Stimulated activated CD4-positive, alpha-beta T cell treated with anti-CD3 and anti-CD28 coated beads, Interleukin-2, amount 100 ng/mL, for 24 hours (primary cell): ENCODE results near the gene TAGLN2.
A peak's percentile ranks its signal among the peaks of the same experiment; 100 is the strongest.

Experiments
- DNase-seq, 2 donors: peaks; one replicate each; pipeline ENCODE4 v3.0.0-alpha.2; 2020

TAGLN2 gene

DNA sequence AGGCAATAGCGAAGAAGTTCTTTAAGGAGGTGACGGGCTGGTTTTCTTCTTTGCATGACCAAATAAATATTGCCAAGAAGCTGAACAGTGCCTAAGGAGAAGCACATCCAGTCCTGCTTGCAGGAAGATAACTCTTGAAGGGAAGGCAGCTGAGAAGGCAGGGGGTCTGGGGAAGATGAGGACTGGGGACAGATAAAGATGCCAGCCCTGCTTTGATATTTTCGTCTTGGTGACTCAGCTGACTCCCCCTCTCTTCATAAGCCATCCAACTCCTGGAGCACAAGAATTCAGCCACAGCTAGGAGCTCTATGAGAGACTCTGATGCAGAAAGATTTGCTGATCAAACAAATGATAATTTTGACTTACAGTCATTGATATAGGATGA lies 28.8 kb downstream of the TAGLN2 start:
- DNase-seq = no peak

DNA sequence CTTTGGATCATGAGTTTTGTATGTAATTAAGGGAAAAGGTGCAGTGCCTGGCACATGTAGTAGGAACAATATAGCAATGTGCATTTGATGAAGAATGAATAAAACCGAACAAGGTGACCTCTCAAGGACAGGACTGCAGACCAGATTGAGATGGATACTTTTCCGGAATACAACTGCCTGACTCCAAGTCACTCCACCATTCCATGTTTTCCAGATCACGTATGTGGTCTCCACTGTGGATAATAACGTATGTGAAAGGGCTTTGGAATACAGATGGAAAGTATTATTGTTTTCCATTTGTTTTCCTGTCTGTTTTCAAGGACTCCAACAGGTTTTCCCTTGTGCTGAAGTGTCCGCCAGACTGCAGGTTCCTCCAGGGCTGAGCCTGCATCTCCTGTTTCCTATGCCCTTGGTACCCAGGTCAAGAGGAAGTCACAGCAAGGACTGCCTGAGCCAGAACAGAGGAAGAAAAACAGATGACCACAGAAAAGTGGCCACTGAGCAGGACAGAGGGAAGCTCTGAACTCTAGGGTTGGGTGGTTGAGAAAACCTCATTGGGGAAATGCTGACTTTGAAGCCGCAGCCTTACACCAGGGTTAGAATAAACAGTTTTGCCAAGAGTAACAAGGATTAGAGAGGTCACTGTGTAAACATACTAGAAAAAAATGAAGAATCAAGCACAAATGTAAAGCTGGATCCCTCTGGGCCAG lies 29.3 kb downstream of the TAGLN2 start:
- no peak for DNase-seq

DNA sequence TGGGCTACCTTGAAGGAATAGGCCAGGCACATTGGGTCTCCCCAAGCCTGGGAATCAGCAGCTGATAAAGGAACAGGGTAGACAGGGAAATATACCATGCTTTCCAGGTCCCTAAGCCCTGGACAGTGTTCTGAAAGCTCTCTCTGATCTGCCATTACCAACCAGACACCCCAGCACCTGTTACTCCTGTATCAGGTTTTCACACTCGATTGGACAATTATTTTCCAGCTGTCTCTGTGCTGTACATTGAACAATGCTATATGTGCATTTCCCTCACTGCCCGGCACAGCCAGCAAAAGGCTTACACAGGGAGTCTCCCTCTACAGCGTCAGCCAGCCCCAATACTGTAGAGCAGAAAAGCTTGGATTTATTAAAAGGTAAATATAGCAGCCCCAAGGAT lies 30.0 kb downstream of the TAGLN2 start:
- DNase-seq = no peak

DNA sequence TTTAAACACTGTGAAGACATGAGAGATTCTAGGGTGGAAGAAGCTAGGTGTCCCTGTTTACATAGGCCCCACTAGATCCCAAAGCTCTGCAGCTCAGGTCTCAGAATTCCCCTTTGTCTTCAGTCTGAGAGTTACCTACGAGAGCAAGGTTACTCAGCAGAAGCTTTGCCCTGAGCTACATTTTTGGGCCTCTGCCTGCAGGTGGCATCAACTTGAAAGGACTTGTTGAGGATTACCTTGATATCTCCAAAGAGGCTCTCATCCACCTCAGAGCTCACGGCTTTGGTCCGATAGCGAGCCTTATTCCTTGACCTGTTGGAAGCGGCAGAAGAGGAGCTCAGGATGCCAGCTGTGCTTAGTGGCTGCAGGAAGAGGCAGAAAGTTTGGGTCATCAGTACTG lies 32.4 kb downstream of the TAGLN2 start:
- no peak for DNase-seq

DNA sequence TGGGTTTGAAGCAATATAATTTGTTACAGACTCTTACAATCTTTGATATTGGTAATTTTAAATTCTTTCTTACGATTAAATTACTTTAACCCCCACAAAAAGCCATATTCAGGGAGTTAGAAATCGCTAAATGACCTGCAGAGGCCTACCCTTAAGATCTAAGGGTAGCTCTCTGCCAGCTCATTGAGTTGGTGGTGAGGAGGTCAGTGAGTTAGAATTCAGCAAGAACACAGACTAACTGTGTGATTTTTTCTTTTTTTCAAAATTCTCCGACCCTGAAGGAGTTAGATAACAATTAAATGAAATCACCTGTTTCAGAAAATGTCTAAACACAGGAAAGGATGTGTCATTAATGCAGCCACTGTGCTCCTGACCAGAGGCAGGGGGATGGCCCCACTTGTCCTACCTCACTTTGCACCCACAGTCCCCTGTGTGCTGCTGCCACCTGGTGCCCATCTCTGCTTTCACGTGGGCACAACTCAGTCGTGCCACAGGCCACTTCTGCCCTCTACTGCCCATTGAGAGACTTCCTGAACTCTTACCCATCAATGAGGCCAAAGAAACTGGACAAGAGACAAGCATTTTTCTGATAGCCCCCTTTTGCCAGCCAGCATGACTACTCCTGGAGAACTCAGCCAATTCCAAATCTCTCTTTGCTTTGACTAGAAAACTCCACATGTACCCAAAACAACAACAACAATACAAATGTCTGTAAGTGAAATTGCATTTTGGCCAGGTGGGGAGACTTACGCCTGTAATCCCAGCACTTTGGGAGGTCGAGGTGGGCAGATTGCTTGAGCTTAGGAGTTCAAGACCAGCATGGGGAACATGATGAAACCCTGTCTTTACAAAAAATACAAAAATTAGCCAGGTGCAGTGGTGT lies 33.8 kb downstream of the TAGLN2 start:
- peak; percentile 78 to 79 for DNase-seq

DNA sequence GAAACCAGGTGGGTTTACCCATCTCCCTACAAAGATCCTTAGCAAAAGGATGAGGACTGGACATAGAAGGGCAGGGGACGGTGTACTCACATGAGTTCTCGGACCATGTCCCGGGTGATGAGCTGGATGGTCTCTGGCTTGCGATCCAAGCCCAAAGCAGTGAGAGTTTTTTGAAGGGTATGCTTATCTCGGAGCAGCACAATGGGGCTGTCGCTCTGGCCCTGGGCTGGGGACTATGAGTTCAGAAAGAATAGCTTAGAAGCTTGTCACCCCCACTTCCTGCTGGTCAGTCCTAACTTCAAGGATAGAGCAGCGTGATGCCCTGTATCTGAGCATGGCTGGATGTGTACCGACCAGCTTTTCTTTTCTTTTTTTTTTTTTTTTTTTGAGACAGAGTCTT lies 34.9 kb downstream of the TAGLN2 start:
- no peak for DNase-seq

DNA sequence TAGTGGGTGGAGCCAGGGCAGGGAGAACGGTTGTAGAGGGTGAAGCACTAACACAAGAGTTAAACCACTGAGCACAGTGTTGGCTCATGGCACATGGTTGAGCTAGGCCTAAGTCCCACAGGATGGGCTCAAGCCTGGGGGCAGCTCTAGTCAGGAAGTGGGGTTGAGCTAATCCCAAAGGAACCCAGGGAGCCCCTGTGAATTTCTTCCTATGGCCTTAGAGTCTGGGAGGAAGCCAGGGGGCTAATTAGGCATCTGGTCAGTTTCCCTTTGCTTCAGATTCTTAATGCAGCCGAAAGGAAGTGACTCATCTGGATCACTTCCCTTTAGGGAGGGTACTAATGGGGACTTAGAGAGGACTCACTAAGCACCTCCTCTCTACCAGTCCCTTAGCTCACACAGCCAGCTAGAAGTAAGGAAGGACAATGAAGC lies 35.5 kb downstream of the TAGLN2 start:
- no peak for DNase-seq

DNA sequence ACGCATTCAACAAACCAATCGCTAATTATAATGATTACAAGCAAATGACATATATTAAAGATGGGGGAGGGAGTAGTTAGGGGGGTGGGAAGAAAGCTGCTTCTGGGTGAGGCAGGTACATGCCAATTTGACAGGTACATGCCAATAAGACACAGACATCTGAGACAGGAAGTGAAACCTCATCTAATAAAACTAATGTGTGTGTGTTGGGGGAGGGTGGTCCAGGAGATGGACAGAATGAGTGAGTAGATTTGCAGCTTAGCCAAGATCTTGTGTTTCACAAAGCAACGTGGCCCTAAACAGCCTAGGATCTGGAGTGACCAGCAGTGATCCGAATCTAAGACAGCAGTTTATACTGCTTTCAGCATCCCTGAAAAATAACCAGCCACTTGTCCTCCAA lies 36.1 kb downstream of the TAGLN2 start:
- DNase-seq = no peak

DNA sequence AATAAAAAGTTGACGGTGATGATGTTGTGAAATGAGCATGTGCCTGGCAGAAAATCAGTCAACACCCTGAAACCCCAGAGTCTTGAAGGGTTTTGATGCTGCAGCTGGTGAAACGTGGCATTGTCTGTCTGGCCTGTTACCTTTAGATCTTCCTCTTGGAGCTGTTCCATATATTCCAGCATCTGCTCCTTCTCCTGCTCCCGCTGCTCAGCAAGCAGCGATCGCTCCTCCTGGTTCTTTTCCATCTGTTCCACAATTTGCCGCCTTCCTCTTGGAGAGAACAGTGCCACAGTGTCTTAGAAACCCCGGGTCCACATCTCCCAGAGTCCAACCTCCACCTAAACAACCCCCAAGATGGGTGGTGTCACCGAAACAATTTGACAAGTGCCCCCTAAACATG lies 41.0 kb downstream of the TAGLN2 start:
- DNase-seq = no peak

DNA sequence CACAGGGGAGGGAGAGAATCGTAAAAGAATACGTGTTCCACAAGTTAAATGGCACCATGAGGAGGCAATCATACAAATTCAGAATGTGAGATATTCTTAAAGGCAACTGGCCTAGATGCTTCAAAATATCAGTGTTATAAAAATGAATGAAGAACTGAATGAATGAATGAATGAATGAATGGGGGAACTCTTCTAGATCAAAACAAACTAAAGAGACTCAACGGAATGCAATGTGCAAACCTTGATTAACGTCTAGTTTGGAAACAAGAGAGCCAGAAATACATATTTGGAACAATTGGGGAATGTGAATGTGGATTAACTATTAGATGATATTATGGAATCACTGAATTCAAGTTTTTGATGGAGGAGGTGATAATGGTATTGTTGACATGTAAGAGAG lies 42.2 kb downstream of the TAGLN2 start:
- no peak for DNase-seq

DNA sequence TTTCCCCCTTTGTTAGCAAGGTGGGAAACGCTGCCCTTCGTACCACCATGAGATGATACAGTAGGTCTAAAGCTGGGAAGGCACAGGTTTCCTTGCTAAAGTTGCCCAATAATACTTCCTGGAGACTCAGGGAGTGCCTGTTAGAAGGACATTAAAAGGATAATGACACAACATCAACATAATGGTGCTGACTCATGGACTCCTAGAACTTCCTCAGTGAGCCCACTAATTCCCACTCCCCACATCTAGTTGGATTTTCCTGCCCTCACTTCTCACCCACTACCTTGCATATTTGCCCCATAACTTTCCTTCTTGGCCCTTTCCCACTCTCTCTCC lies 42.8 kb downstream of the TAGLN2 start:
- DNase-seq = no peak

DNA sequence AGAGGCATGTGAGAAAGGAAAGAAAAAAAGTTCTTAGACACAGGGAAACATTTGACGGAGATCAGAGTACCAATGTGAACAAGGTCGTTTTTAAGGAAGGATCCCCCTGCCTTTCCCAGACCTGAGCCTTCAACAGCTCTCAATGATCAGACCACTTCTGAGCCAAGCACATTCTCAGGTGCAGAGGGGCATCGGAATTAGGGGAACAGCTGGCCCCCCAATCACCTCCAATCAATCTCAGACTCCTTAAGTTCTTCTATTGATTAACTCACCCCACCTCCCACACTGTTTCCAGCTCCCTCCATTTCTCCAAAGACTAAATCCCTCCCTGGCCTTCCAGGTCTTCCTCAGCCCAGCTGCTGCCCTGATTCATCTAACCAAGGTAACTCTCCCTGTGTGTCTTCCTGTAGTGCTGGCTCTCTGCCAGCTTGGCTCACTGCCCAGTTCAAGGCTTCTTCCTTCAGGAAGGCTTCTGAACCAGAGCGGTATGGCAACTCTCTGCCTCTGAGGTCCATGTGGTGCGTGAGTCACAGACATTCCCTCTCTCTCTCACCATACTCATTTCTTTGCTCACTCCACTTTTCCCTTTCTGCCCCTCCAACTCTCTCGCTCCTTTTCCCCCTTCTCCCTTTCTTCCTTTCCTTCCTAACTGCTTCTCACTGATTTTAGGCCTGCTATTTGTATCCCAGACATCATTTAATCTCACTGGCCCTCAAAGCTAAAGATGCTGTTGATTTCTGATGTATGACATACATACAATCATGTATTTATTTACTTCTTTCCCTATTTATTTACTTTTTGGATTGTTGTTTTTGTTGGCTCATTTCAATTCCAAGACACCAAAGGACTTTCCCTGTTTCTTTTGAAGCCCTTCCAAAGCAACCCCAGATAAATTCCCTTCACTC lies 43.4 kb downstream of the TAGLN2 start:
- peak; percentile 33 to 34 for DNase-seq

DNA sequence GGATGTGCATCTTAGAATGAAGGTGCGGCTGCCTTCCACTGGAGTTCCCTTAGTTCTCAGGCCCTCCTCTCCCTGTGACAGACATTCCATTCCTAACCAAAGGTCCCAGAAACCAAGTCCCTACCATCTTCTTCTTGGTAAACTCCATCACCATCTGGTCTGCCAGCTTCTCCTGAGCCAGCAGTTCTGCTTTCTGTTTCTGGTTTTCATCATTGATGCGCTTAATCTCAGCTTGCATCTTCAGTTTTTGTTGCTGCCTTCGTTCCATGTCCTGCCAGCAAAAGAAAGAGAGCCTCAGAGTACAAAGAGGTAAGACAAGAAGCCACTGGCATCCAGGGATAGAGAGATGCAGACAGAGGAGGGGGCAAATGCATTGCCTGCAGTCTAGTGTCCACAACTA lies 44.9 kb downstream of the TAGLN2 start:
- DNase-seq = no peak

DNA sequence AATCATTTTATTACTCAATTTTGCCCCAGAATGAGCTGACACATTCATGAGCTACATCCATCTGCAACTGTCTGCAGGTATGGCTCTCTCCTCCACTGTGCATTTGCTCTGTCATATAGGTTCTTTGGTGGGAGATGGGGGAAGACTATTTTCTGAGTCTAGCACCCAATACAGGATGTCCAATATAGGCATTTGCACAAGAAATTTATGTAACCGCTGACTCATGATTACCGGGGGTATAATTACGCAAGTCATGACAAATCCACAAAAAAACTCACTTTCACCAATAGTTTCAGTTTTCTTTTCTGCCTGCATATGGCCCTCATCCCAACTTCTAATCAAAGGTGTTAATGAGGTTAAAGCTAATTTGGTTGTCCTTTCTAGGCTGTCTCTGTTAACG lies 45.3 kb downstream of the TAGLN2 start:
- no peak for DNase-seq

DNA sequence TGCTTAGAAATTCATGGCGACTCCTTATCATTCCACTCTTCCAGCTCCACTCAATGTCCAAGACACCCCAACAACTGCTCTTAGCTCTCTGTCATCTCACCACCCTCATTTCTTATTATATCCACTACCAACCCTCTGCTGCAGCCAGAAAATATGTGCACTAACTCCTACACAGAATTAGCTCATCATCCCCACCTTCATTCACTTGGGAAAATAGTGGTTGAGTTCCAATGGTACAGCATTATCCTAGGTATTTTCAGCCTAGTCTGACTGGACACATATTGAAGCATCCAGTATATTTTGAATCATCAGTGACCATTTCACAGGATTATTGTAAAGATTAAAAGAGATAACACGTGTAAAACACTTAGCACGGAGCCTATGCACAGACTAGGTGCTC lies 46.2 kb downstream of the TAGLN2 start:
- DNase-seq = no peak

DNA sequence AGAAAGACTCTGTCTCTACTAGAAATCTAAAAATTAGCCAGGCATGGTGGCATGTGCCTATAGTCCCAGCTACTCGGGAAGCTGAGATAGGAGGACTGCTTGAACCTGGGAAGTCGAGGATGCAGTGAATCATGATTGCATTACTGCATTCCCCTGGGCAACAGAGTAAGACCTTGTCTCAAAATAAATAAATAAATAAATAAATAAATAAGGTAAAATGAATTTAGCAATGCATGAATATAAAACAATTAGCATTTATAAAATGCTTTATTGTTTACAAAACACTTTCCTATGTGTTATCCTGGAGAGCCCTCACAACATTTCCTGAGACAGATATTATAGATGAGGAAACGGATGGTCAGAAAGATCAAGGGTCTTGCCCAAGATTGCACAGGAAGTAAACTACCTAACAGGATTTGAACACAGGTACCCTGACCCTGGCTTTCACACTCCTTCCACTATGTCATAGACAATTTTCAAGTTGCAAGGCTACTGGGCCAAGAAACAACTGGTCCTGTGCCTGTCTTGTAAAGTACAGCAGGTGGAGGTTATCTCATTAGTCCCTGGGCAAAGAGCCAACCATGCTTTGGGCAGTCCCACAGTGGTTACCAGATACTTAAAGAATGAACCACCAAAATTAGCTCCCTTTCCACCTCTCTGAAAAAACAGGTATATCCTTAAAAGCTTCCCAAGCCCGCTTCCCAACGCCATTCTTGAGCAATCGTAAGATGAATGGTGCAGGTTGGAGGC lies 47.4 kb downstream of the TAGLN2 start:
- no peak for DNase-seq

DNA sequence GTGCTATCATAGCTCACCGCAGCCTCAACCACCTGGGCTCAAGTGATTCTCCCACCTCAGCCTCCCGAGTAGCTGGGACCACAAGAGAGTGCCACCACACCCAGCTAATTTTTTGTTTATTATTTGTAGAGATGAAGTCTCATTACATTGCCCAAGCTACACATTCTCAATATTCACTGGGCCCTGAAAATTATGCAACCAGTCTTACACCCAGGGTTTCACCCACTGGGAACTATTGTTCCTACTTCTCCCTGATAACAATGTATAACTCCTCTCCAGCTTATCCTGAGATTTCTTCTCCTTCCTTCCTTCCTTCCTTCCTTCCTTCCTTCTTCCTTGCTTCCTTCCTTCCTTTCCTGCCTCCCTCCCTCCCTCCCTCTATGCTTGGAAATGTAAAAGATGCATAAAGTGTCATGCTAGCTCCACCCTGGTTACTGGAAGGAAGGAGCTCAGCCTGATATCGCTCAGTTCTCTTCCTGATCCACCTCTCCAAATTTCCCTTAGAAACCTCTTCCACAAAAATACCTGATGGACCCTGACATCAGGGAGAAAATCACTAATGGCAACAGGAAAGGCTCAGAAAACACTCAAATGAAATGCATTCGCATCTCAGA lies 51.7 kb downstream of the TAGLN2 start:
- DNase-seq = no peak

DNA sequence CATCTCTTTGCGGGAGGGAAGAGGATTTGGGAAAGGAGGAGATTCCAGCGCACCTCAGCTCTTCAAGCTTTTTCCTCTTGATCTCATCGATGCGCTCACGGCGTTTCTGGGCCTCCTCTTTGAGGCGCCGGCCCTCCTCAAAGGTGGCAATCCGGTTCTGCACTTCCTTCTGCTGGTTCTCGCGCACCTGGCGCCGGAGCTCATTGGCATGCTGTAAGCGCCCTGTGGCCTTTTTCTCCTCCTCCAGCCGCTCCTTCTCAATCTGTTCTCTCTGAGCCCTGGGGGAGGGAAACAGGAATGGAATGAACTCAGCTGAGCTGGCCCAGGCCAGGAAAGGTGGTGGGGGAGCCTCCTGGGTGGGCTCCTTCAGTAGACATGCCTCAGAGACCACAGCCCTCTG lies 52.4 kb downstream of the TAGLN2 start:
- DNase-seq = no peak

DNA sequence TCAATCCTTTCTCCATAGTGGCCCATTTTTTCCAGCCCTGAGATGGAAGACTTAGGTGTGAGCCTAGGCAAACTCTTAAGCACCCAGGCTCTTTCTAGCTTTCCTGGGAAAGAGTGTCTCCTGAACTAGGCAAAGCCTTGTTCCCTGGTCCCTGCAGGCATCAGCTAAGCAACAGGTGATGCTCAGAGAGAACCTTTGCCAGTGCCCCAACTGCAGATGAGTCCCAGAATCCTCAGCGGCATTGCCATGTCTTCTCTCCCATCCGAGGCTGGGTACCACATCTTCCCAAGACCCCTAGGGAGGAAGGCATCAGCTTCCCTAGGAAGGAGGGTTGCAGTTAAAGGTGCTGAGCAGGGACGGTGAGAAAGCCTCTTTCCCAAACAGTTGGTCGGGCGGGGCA lies 54.6 kb downstream of the TAGLN2 start:
- no peak for DNase-seq

DNA sequence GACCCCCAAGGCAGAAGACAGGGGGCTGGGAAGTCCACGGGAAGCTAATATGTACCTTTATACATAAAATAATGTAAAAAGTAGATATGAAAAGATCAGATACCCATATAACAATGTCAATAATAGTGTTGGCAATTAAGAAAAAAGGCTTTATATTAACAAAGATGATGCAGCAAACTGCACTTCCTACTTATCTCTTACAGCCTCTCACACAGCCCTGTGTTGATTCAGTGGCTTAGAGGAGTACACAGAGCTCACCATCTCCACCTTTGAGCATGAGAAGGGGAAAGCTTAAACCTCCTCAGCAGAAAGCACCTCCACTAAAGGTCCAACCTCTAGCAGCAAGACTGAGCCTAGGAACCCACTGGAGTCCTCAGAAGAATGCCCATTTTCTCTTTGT lies 55.7 kb downstream of the TAGLN2 start:
- DNase-seq = no peak

DNA sequence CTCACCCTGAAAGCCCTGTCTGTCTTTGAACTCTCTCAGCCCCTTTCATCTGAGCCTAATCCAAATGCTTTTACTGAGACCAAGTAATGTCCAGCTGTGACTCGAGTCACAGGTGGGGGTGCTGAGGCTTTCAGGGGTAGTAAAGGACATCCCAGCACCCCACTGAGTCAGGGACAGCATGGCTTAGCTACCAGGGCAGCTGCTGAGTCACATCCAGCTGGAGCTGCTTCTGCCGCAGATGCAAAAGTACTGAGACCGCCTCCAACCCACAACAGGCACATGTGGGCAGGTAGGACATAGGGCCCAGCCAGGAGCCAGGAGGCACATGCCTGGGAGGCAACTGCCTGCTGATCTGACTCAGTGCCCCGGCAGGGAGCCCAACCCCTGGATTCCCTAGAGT lies 56.1 kb downstream of the TAGLN2 start:
- DNase-seq = peak in 1 of 2 donors; percentile 24

DNA sequence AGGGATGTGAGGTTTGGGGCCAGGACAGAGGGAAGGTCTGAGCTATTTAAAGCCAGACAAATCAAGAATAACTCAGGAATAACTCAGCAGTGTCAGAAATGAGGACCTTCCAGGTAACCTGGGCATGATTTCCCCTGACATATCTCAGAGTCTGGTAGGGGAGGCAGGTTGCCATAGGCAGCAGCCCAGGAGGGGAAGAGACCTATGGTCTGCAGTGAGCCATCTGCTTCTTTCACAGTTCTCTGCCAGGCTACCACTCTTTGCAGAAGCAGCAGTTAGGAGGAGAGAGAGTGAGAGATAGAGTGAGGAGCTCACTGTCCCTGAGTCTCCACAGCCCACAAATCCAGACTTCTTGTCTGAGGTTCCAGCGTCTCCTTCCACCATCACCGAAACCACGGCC lies 56.5 kb downstream of the TAGLN2 start:
- no peak for DNase-seq
